Natural killer cell (primary cell): ENCODE data around the gene MOXD1. TPM values are rescaled to one million over a fixed set of nuclear protein-coding genes. Genes with fewer than 3 reads are reported as not detected.

ENCODE experiments used
- ATAC-seq, 3 donors: fragments of 150-1000 bp in 2 of 3; fragments of 200-7000 bp in 1 of 3; cut with Tn5 transposase; 1 replicate in 1 of 3; 2 replicates in 2 of 3; pipeline ENCODE4 v1.10.0; 2021; ENCODE audit warnings: mild to moderate bottlenecking in 2 of 3, moderate library complexity in 2 of 3
- DNase-seq, 2 donors: peaks; one replicate each; pipeline versions ENCODE4 v3.0.0 to v3.0.0-alpha.2; 2013 to 2021; ENCODE audit warnings: mixed read lengths in 1 of 2
- H3K27ac ChIP-seq: one replicate; pipeline ENCODE4 v1.5.1; 2013; ENCODE audit warnings: mild to moderate bottlenecking, low read length
- H3K27me3 ChIP-seq: one replicate; pipeline ENCODE4 v1.6.1; 2013; ENCODE audit warnings: low read length; ENCODE audit not compliant: control insufficient read depth, insufficient read depth
- H3K36me3 ChIP-seq: one replicate; pipeline ENCODE4 v1.6.1; 2013; ENCODE audit warnings: low read length; ENCODE audit not compliant: control insufficient read depth, insufficient read depth
- H3K4me1 ChIP-seq: one replicate; pipeline ENCODE4 v1.6.1; 2013; ENCODE audit warnings: low read length; ENCODE audit not compliant: control insufficient read depth, insufficient read depth
- H3K4me3 ChIP-seq: one replicate; pipeline ENCODE4 v1.5.1; 2013; ENCODE audit warnings: low read length
- H3K9me3 ChIP-seq: one replicate; pipeline ENCODE4 v1.6.1; 2013; ENCODE audit warnings: low read length; ENCODE audit not compliant: control insufficient read depth, insufficient read depth
- H3K27ac Mint-ChIP-seq, 2 donors: one replicate each; pipeline ENCODE4 v1.8.0; 2022; ENCODE audit warnings: mild to moderate bottlenecking in 2 of 2, mixed read lengths in 2 of 2, moderate library complexity in 1 of 2
- H3K27me3 Mint-ChIP-seq, 2 donors: one replicate each; pipeline ENCODE4 v1.8.0; 2022; ENCODE audit warnings: low read depth in 2 of 2, mixed read lengths in 2 of 2
- H3K36me3 Mint-ChIP-seq: one replicate; pipeline ENCODE4 v1.8.0; 2022; ENCODE audit warnings: mixed read lengths
- H3K4me1 Mint-ChIP-seq, 2 donors: one replicate each; pipeline ENCODE4 v1.8.0; 2022; ENCODE audit warnings: mixed read lengths in 2 of 2
- H3K4me3 Mint-ChIP-seq: one replicate; pipeline ENCODE4 v1.8.0; 2022; ENCODE audit warnings: mild to moderate bottlenecking, moderate library complexity, mixed read lengths
- H3K9me3 Mint-ChIP-seq, 2 donors: one replicate each; pipeline ENCODE4 v1.8.0; 2022; ENCODE audit warnings: mixed read lengths in 2 of 2
- WGBS: methylation state at CpG from one replicate; pipeline ENCODE4 v1.1.7; 2013; ENCODE audit warnings: missing lambda C conversion rate; ENCODE audit not compliant: insufficient coverage; 5-methylcytosine and 5-hydroxymethylcytosine counted together
- intact Hi-C: fragments of 100-400 bp; cut with micrococcal nuclease; formaldehyde crosslinking; loops from one replicate; pipeline ENCODE4 v1.14.2; 2022
- total RNA-seq, 4 donors: library from RNA; stranded (reverse); fragments of 120-200 nt in 1 of 4; gene quantifications; one replicate each; pipeline versions ENCODE4 v1.2.3 to v1.2.4, GENCODE V29; 2013 to 2022
- TF ChIP-seq, protein P1 (sequence below): fragments of 200-600 bp; IDR thresholded peaks from one replicate; pipeline ENCODE4 v1.8.0; 2022; ENCODE audit warnings: antibody characterized with exemption

MOXD1 gene
- total RNA-seq, 3 donors from 2014 or later (not counting 1 experiment from before 2014, with no cell fraction given) = not detected

DNA sequence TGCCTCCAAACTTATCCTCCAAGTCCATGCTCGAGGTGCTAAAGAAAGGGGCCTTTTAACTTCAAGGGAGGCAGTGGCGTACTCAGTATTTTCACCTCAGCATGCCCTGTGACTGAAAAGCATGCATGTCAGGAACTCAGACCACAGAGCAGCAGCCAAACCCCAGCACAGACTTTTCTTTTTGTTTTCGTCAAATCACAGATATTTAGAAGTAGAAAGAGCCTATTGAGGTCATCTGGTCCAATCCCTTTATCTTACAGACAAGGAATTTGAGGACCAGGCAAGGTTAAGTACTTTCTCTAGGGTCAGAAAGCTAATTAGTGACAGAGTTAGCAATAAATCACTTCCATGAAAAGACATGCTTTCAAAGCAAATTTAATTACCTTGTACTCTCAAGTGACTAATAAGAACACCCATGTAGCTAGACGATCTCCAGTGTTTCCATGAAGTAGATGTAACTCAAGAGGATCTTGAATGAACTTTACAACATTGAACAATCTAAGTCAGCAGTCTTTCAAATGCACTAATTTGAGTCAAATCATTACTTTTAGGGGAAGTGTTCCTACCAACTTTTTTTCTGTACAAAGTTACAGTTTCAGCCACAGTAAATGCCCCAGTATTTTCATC lies 35.9 kb downstream of the MOXD1 start:
- 41% methylated on average over 2 of the region's 4 CpGs for WGBS
- Histone ChIP-seq H3K27ac (peak overlapping the region; percentile 13), H3K4me1 (no peaks in the 10 kb centered on the region), H3K27me3 (peaks cover under 1% of the 10 kb centered on the region), H3K9me3 (no peaks in the 10 kb centered on the region), H3K4me3 (no peak overlapping the region), H3K36me3 (no peaks in the 10 kb centered on the region)
- Mint-ChIP-seq H3K27me3 (peaks cover 10 to 38% of the 10 kb centered on the region in 2 donors), H3K4me3 (no peak overlapping the region), H3K27ac (no peak overlapping the region), H3K36me3 (no peaks in the 10 kb centered on the region), H3K4me1 (peaks cover 0 to 3% of the 10 kb centered on the region in 2 donors), H3K9me3 (no peaks in the 10 kb centered on the region)
- intact Hi-C loops = no loop called here
- ATAC-seq = no peak
- TF ChIP-seq, protein P1, sequence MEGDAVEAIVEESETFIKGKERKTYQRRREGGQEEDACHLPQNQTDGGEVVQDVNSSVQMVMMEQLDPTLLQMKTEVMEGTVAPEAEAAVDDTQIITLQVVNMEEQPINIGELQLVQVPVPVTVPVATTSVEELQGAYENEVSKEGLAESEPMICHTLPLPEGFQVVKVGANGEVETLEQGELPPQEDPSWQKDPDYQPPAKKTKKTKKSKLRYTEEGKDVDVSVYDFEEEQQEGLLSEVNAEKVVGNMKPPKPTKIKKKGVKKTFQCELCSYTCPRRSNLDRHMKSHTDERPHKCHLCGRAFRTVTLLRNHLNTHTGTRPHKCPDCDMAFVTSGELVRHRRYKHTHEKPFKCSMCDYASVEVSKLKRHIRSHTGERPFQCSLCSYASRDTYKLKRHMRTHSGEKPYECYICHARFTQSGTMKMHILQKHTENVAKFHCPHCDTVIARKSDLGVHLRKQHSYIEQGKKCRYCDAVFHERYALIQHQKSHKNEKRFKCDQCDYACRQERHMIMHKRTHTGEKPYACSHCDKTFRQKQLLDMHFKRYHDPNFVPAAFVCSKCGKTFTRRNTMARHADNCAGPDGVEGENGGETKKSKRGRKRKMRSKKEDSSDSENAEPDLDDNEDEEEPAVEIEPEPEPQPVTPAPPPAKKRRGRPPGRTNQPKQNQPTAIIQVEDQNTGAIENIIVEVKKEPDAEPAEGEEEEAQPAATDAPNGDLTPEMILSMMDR = no peak
- no peak for DNase-seq

DNA sequence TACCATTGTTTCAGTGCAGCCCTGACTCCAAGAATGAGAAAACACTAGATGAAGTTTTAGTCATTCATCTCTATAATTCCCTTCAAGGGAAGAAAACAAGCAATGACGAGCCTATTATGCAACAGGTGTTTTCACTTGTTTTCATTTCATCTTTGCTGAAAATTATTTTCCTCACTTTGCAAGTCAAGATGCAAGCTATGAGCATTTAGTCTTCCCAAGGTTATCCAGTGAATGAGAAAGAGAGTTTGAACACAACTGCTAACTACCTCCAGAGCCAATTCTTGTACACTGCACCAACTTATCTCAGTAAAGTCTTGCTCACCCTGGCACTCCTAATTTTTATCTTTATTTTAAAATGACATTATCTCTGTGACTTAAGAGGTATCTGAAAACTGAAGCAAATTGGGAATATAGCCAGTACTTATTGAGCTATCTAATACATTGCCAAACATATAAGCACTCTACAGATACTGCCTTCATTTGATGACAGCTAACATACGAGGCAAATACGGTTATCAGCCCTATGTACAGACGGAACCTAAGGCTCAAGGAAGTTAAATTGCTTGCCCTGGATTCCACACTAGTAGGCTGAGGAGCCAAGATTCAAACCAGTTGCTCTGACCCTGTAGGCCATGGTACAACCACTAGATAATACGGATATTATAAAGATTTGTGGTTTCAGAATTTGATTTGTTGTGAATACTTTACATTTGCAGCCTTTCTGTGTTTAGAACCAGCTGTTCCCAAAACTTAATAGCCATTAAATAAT lies 36.8 kb downstream of the MOXD1 start:
- H3K9me3 Mint-ChIP-seq = no peaks in the 10 kb centered on the region
- peaks cover 10 to 32% of the 10 kb centered on the region in 2 donors for H3K27me3 Mint-ChIP-seq
- ATAC-seq (no peak), DNase-seq (no peak)
- no peaks in the 10 kb centered on the region for H3K36me3 ChIP-seq
- intact Hi-C loops = no loop called here
- no peaks in the 10 kb centered on the region for H3K9me3 ChIP-seq
- H3K4me3 Mint-ChIP-seq = no peak overlapping the region
- no peak overlapping the region for H3K4me3 ChIP-seq
- H3K4me1 Mint-ChIP-seq = peaks cover 0 to 6% of the 10 kb centered on the region in 2 donors
- H3K36me3 Mint-ChIP-seq = no peaks in the 10 kb centered on the region
- WGBS = 89% methylated on average over 3 of the region's 5 CpGs
- no peaks in the 10 kb centered on the region for H3K4me1 ChIP-seq
- H3K27ac Mint-ChIP-seq = no peak overlapping the region
- no peaks in the 10 kb centered on the region for H3K27me3 ChIP-seq
- TF ChIP-seq, protein P1 = no peak
- no peak overlapping the region for H3K27ac ChIP-seq

DNA sequence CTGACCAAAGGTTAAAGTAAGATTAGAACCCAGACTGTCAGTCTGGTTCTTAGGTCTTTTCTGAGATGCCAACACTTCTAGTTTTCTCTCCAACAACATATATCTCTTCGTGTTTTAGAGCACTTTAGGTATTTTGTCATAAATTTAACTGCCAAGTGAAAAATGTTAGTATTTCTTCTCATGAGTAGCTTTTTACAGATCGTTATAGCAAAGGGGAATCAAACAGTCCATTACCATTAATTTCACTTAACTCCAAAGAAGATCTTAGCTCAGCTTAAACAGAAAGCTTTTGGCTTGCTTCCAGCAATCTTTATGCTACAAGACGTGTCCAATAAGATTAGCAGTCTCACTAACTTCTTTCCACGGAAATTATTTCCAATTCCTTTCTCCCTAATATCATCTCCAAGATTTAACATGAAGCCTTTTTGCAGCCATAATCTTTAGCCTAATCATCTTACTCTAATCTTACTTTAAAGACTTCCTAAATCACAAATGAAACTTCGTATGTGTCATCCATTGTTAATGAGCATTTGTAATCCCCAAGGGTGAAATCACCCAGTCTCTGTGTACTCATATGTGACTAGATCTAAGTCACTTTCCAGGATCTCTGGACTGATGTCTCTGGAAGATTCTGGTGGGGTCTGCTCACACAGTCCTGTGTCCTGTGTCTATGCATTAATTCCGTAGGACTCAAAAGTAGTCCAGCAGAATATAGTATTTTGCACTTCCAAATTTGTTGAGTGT lies 38.7 kb downstream of the MOXD1 start:
- Mint-ChIP-seq H3K27me3 (peaks cover 4 to 24% of the 10 kb centered on the region in 2 donors), H3K9me3 (no peaks in the 10 kb centered on the region), H3K4me3 (no peak overlapping the region), H3K27ac (no peak overlapping the region), H3K36me3 (no peaks in the 10 kb centered on the region), H3K4me1 (peaks cover 0 to 6% of the 10 kb centered on the region in 2 donors)
- H3K27me3 ChIP-seq = no peaks in the 10 kb centered on the region
- DNase-seq = no peak
- H3K27ac ChIP-seq = no peak overlapping the region
- TF ChIP-seq, protein P1 = no peak
- no peaks in the 10 kb centered on the region for H3K36me3 ChIP-seq
- 81% methylated on average over 4 of the region's 6 CpGs for WGBS
- no peaks in the 10 kb centered on the region for H3K9me3 ChIP-seq
- ATAC-seq = no peak
- no peak overlapping the region for H3K4me3 ChIP-seq
- H3K4me1 ChIP-seq = no peaks in the 10 kb centered on the region
- intact Hi-C loops = no loop called here
